Effector memory CD4-positive, alpha-beta T cell (primary cell): ENCODE measurements around the gene ATP13A3.

Experiments used
- DNase-seq, 3 donors: peaks; one replicate each; pipeline ENCODE4 v3.0.0-alpha.2; 2020
- H3K27ac ChIP-seq: 2 replicates; pipeline ENCODE4 v1.7.0; 2013; ENCODE audit warnings: mild to moderate bottlenecking, low read length, moderate library complexity; ENCODE audit not compliant: insufficient read depth, poor library complexity, severe bottlenecking
- H3K27me3 ChIP-seq: replicated peaks from 2 replicates; pipeline ENCODE4 v1.7.0; 2013; ENCODE audit warnings: mild to moderate bottlenecking, low read length; ENCODE audit not compliant: insufficient read depth, control insufficient read depth, poor library complexity, severe bottlenecking
- H3K36me3 ChIP-seq: 2 replicates; pipeline ENCODE4 v1.7.0; 2013; ENCODE audit warnings: mild to moderate bottlenecking, low read length, moderate library complexity; ENCODE audit not compliant: control insufficient read depth, insufficient read depth
- H3K4me1 ChIP-seq: 2 replicates; pipeline ENCODE4 v1.7.0; 2013; ENCODE audit warnings: low read length, mild to moderate bottlenecking; ENCODE audit not compliant: control insufficient read depth, insufficient read depth, poor library complexity, severe bottlenecking
- H3K4me3 ChIP-seq: 2 replicates; pipeline ENCODE4 v1.7.0; 2013; ENCODE audit warnings: low read length, low read depth, mild to moderate bottlenecking; ENCODE audit not compliant: insufficient read depth, poor library complexity, severe bottlenecking
- H3K9me3 ChIP-seq: 2 replicates; pipeline ENCODE4 v1.7.0; 2013; ENCODE audit warnings: mild to moderate bottlenecking, low read length, moderate library complexity; ENCODE audit not compliant: control insufficient read depth

Gene ATP13A3

GRCh38 chr3:194518652-194519051 lies 31.9 kb upstream of the ATP13A3 start:
- Histone ChIP-seq H3K4me1 (no peaks in the 10 kb centered on the region), H3K27me3 (no peaks in the 10 kb centered on the region), H3K9me3 (no peaks in the 10 kb centered on the region), H3K27ac (no peak overlapping the region), H3K4me3 (no peak overlapping the region), H3K36me3 (no peaks in the 10 kb centered on the region)
- no peak for DNase-seq

- no peak for DNase-seq
- H3K4me1 ChIP-seq, result no peaks in the 10 kb centered on the region
- H3K27ac ChIP-seq, result no peak overlapping the region
- H3K4me3 ChIP-seq, result no peak overlapping the region
- no peaks in the 10 kb centered on the region for H3K27me3 ChIP-seq
- H3K9me3 ChIP-seq, result no peaks in the 10 kb centered on the region
- H3K36me3 ChIP-seq, result no peaks in the 10 kb centered on the region
Observed at GRCh38 chr3:194517333-194517732, 30.5 kb upstream of the ATP13A3 start.

GRCh38 chr3:194514626-194515025 lies 27.8 kb upstream of the ATP13A3 start:
- Histone ChIP-seq H3K4me1 (no peaks in the 10 kb centered on the region), H3K27ac (no peak overlapping the region), H3K27me3 (no peaks in the 10 kb centered on the region), H3K9me3 (no peaks in the 10 kb centered on the region), H3K36me3 (no peaks in the 10 kb centered on the region), H3K4me3 (no peak overlapping the region)
- DNase-seq, result no peak

- Histone ChIP-seq H3K27ac (no peak overlapping the region), H3K4me3 (no peak overlapping the region), H3K4me1 (no peaks in the 10 kb centered on the region), H3K9me3 (no peaks in the 10 kb centered on the region), H3K27me3 (no peaks in the 10 kb centered on the region), H3K36me3 (no peaks in the 10 kb centered on the region)
- DNase-seq, result no peak
Observed at GRCh38 chr3:194512895-194513601, 26.2 kb upstream of the ATP13A3 start.

GRCh38 chr3:194508491-194509453 lies 22.0 kb upstream of the ATP13A3 start:
- no peaks in the 10 kb centered on the region for H3K4me1 ChIP-seq
- H3K36me3 ChIP-seq, result no peaks in the 10 kb centered on the region
- H3K4me3 ChIP-seq, result no peak overlapping the region
- DNase-seq, result no peak
- no peaks in the 10 kb centered on the region for H3K27me3 ChIP-seq
- no peak overlapping the region for H3K27ac ChIP-seq
- H3K9me3 ChIP-seq, result no peaks in the 10 kb centered on the region

- no peak for DNase-seq
- Histone ChIP-seq H3K4me3 (no peak overlapping the region), H3K36me3 (no peaks in the 10 kb centered on the region), H3K27ac (no peak overlapping the region), H3K9me3 (no peaks in the 10 kb centered on the region), H3K4me1 (no peaks in the 10 kb centered on the region), H3K27me3 (no peaks in the 10 kb centered on the region)
Observed at GRCh38 chr3:194507571-194507970, 20.8 kb upstream of the ATP13A3 start.

GRCh38 chr3:194505791-194506415 lies 19.1 kb upstream of the ATP13A3 start:
- no peaks in the 10 kb centered on the region for H3K36me3 ChIP-seq
- no peak overlapping the region for H3K27ac ChIP-seq
- no peaks in the 10 kb centered on the region for H3K4me1 ChIP-seq
- DNase-seq, result no peak
- no peaks in the 10 kb centered on the region for H3K27me3 ChIP-seq
- no peaks in the 10 kb centered on the region for H3K9me3 ChIP-seq
- no peak overlapping the region for H3K4me3 ChIP-seq

- Histone ChIP-seq H3K4me1 (no peaks in the 10 kb centered on the region), H3K27ac (no peak overlapping the region), H3K27me3 (no peaks in the 10 kb centered on the region), H3K36me3 (no peaks in the 10 kb centered on the region), H3K4me3 (no peak overlapping the region), H3K9me3 (no peaks in the 10 kb centered on the region)
- DNase-seq, result no peak
Observed at GRCh38 chr3:194504861-194505260, 18.1 kb upstream of the ATP13A3 start.

GRCh38 chr3:194504146-194504545 lies 17.3 kb upstream of the ATP13A3 start:
- Histone ChIP-seq H3K27me3 (no peaks in the 10 kb centered on the region), H3K4me1 (no peaks in the 10 kb centered on the region), H3K4me3 (no peak overlapping the region), H3K27ac (no peak overlapping the region), H3K36me3 (no peaks in the 10 kb centered on the region), H3K9me3 (no peaks in the 10 kb centered on the region)
- DNase-seq, result no peak

- H3K27ac ChIP-seq, result no peak overlapping the region
- DNase-seq, result no peak
Observed at GRCh38 chr3:194503081-194503531, 16.3 kb upstream of the ATP13A3 start.

More at GRCh38 chr3:194503081-194503531, 16.3 kb upstream of the ATP13A3 start:
- Histone ChIP-seq H3K4me3 (no peak overlapping the region), H3K9me3 (no peaks in the 10 kb centered on the region), H3K27me3 (no peaks in the 10 kb centered on the region), H3K4me1 (no peaks in the 10 kb centered on the region), H3K36me3 (no peaks in the 10 kb centered on the region)
